ENCODE data around the gene DELE1. TPM values are rescaled to one million over a fixed set of nuclear protein-coding genes. Genes with fewer than 3 reads are reported as not detected.

DELE1 gene
- total RNA-seq, 1 experiment from 2014 or later = 88.1 TPM

- intact Hi-C loops (cut with micrococcal nuclease) = no loop called here
- DNase-seq (ENCODE audit: unreplicated experiment) = no peak
- no peaks in the 10 kb centered on the region for H3K36me3 Mint-ChIP-seq (ENCODE audit: insufficient read depth, unreplicated experiment)
- peaks cover 31% of the 10 kb centered on the region for H3K4me1 Mint-ChIP-seq (ENCODE audit: insufficient read depth, unreplicated experiment)
- POLR2A ChIA-PET = interaction anchor here (0.7 to 5.2 kb wide), 4 partner anchors 26 to 206 kb away, joined by 3 to 38 read pairs (median 4); partner anchors contain the start of gene RNF14
- CTCF ChIA-PET = interaction anchor here (0.5 to 20.1 kb wide), 12 partner anchors 12 to 228 kb away, joined by 3 to 677 read pairs (median 3); no protein-coding TSS in a partner anchor
- BruUV-seq (replicated peaks) = no TSS peak
- TF ChIP-seq, protein P1, sequence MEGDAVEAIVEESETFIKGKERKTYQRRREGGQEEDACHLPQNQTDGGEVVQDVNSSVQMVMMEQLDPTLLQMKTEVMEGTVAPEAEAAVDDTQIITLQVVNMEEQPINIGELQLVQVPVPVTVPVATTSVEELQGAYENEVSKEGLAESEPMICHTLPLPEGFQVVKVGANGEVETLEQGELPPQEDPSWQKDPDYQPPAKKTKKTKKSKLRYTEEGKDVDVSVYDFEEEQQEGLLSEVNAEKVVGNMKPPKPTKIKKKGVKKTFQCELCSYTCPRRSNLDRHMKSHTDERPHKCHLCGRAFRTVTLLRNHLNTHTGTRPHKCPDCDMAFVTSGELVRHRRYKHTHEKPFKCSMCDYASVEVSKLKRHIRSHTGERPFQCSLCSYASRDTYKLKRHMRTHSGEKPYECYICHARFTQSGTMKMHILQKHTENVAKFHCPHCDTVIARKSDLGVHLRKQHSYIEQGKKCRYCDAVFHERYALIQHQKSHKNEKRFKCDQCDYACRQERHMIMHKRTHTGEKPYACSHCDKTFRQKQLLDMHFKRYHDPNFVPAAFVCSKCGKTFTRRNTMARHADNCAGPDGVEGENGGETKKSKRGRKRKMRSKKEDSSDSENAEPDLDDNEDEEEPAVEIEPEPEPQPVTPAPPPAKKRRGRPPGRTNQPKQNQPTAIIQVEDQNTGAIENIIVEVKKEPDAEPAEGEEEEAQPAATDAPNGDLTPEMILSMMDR (IDR thresholded peaks at IDR 0.05; ENCODE audit: unreplicated experiment) = no peak
- H3K27me3 Mint-ChIP-seq (ENCODE audit: insufficient read depth, unreplicated experiment) = peaks cover 18% of the 10 kb centered on the region
- H3K27ac Mint-ChIP-seq (ENCODE audit: low read depth, unreplicated experiment) = no peak overlapping the region
- H3K4me3 Mint-ChIP-seq (ENCODE audit: unreplicated experiment) = peak overlapping the region; percentile 55
- no peaks in the 10 kb centered on the region for H3K9me3 Mint-ChIP-seq (ENCODE audit: unreplicated experiment)
Observed at GRCh38 chr5:141875022-141875740, 48.5 kb upstream of the DELE1 start.

DNA sequence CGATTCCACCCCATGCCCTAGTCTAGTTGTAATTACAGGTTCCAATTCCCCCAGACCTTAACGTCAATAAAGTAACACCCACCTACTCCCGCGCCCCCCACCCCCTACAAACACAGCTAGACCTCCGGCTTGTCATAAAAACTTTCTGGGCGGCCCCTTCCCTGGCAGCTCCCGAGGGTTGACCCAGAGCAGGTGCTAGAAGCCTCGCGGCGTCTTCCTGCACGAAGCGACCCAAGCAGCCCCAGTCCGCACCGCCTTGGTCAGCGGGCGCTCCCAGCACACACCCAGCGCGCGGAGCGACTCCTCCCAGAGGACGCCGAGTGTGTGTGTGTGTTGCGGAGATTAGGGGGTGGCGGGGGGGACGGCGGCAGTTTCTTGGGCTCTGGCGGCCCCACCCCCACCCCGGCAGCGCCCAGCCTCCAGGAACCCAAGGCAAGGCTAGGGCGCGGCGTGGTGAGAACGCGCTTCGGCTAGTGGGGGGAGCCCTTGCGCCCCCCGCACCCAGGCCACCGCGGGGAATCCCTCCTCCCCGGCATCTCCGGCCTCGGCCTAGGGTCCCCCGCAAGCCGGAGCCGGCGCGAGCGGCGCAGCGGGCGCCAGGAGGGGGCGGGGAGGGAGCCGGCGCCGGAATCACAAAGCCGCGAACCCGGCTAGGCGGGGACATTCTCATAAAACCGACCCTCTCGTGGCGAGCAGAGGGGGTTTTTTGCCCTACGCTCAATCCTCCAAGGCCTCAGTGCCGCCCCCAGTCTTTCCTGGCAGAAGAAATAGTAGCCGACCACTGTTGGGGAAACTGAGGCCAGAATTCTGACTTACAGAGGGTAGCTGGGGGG, 47.7 kb upstream of the DELE1 start:
- peak overlapping the region; percentile 80 for H3K4me3 Mint-ChIP-seq (ENCODE audit: unreplicated experiment)
- peaks cover 26% of the 10 kb centered on the region for H3K27me3 Mint-ChIP-seq (ENCODE audit: insufficient read depth, unreplicated experiment)
- intact Hi-C loops (cut with micrococcal nuclease) = no loop called here
- H3K36me3 Mint-ChIP-seq (ENCODE audit: insufficient read depth, unreplicated experiment) = no peaks in the 10 kb centered on the region
- TF ChIP-seq, protein P1 (IDR thresholded peaks at IDR 0.05; ENCODE audit: unreplicated experiment) = no peak
- BruUV-seq (replicated peaks) = no TSS peak
- peaks cover 24% of the 10 kb centered on the region for H3K4me1 Mint-ChIP-seq (ENCODE audit: insufficient read depth, unreplicated experiment)
- ChIA-PET CTCF (interaction anchor here (0.5 to 20.1 kb wide), 14 partner anchors 26 to 1706 kb away, joined by 3 to 677 read pairs (median 4); partner anchors contain the start of gene PCDH12), POLR2A (interaction anchor here (0.7 to 5.2 kb wide), 8 partner anchors 27 to 207 kb away, joined by 3 to 38 read pairs (median 4); partner anchors contain the start of gene RNF14)
- peak; percentile 43 for DNase-seq (ENCODE audit: unreplicated experiment)
- no peaks in the 10 kb centered on the region for H3K9me3 Mint-ChIP-seq (ENCODE audit: unreplicated experiment)
- H3K27ac Mint-ChIP-seq (ENCODE audit: low read depth, unreplicated experiment) = no peak overlapping the region

- Mint-ChIP-seq H3K9me3 (ENCODE audit: unreplicated experiment) (no peaks in the 10 kb centered on the region), H3K4me3 (ENCODE audit: unreplicated experiment) (peak overlapping the region; percentile 80), H3K27ac (ENCODE audit: low read depth, unreplicated experiment) (no peak overlapping the region), H3K36me3 (ENCODE audit: insufficient read depth, unreplicated experiment) (no peaks in the 10 kb centered on the region), H3K27me3 (ENCODE audit: insufficient read depth, unreplicated experiment) (peaks cover 34% of the 10 kb centered on the region), H3K4me1 (ENCODE audit: insufficient read depth, unreplicated experiment) (peaks cover 23% of the 10 kb centered on the region)
- no TSS peak for BruUV-seq (replicated peaks)
- intact Hi-C loops (cut with micrococcal nuclease) = no loop called here
- ChIA-PET POLR2A (interaction anchor here (0.6 to 5.2 kb wide), 9 partner anchors 28 to 346 kb away, joined by 3 to 38 read pairs (median 3); partner anchors contain the start of gene RNF14), CTCF (interaction anchor here (0.5 to 20.1 kb wide), 6 partner anchors 65 to 285 kb away, joined by 3 to 677 read pairs (median 38); partner anchors contain the start of gene PCDH12)
- no peak for DNase-seq (ENCODE audit: unreplicated experiment)
- TF ChIP-seq, protein P1 (IDR thresholded peaks at IDR 0.05; ENCODE audit: unreplicated experiment) = no peak
Observed at GRCh38 chr5:141876628-141877355, 46.9 kb upstream of the DELE1 start.
